Spleen (tissue), 11 donors: ENCODE results near the gene GLDC. TPM values are rescaled to one million over a fixed set of nuclear protein-coding genes. Genes with fewer than 3 reads are reported as not detected.

Source experiments
- DNase-seq: peaks from one replicate; pipeline ENCODE4 v3.0.0-alpha.2; 2020
- H3K27ac ChIP-seq, 8 donors: fragments of 200-600 bp; sonication (generic) in 7 of 8; 1 replicate in 4 of 8; 2 replicates in 4 of 8; pipeline versions ENCODE4 v1.5.0 to v1.8.0; 2016 to 2021; ENCODE audit warnings: inconsistent platforms in 4 of 8, mild to moderate bottlenecking in 4 of 8, moderate library complexity in 1 of 8
- H3K27me3 ChIP-seq, 7 donors: fragments of 200-600 bp; sonication (generic) in 6 of 7; replicated peaks in 1 of 7; 1 replicate in 4 of 7; 2 replicates in 3 of 7; pipeline versions ENCODE4 v1.5.0 to v1.8.0; 2016 to 2021; ENCODE audit warnings: inconsistent platforms in 3 of 7, mild to moderate bottlenecking in 1 of 7
- H3K36me3 ChIP-seq, 6 donors: fragments of 200-600 bp; sonication (generic) in 5 of 6; 1 replicate in 4 of 6; 2 replicates in 2 of 6; pipeline versions ENCODE4 v1.5.0 to v1.8.0; 2016 to 2021; ENCODE audit warnings: inconsistent platforms in 2 of 6
- H3K4me1 ChIP-seq, 6 donors: fragments of 200-600 bp; sonication (generic) in 5 of 6; 1 replicate in 3 of 6; 2 replicates in 3 of 6; pipeline versions ENCODE4 v1.5.0 to v1.8.0; 2016 to 2021; ENCODE audit warnings: inconsistent platforms in 3 of 6
- H3K4me3 ChIP-seq, 8 donors: fragments of 200-600 bp; sonication (generic) in 7 of 8; 1 replicate in 4 of 8; 2 replicates in 4 of 8; pipeline versions ENCODE4 v1.5.0 to v1.8.0; 2016 to 2021; ENCODE audit warnings: inconsistent platforms in 4 of 8, mild to moderate bottlenecking in 4 of 8, moderate library complexity in 2 of 8
- H3K9me3 ChIP-seq, 8 donors: fragments of 200-600 bp; sonication (generic) in 7 of 8; 1 replicate in 4 of 8; 2 replicates in 4 of 8; pipeline versions ENCODE4 v1.5.0 to v1.8.0; 2016 to 2021; ENCODE audit warnings: inconsistent platforms in 4 of 8
- CTCF ChIP-seq, 11 experiments: fragments of 200-600 bp in 7 of 11; fragments of 450-650 bp in 4 of 11; sonication (generic) in 4 of 11; IDR thresholded peaks in 8 of 11; conservative IDR thresholded peaks in 3 of 11; 1 replicate in 7 of 11; 2 replicates in 4 of 11; pipeline versions ENCODE4 v1.4.0 to v1.8.0; 2016 to 2021; ENCODE audit warnings: antibody characterized with exemption in 11 of 11, inconsistent platforms in 4 of 11, mild to moderate bottlenecking in 1 of 11
- POLR2A ChIP-seq, 3 donors: fragments of 450-650 bp; IDR thresholded peaks; one replicate each; pipeline ENCODE4 v1.5.1; 2017; ENCODE audit warnings: antibody characterized with exemption in 3 of 3, mild to moderate bottlenecking in 1 of 3
- POLR2AphosphoS5 ChIP-seq, 3 donors: sonication (generic); formaldehyde crosslinking; IDR thresholded peaks; one replicate each; pipeline ENCODE4 v1.5.1; 2017; ENCODE audit warnings: antibody characterized with exemption in 3 of 3
- WGBS, 5 donors: extraction: QIAGEN DNeasy Blood & Tissue Kit in 3 of 5; methylation state at CpG; one replicate each; pipeline versions ENCODE4 v1.1.5 to v1.1.7; 2013 to 2018; 5-methylcytosine and 5-hydroxymethylcytosine counted together
- intact Hi-C: fragments of 100-400 bp; cut with DNase I; formaldehyde crosslinking; loops from one replicate; pipeline ENCODE4 v1.15.0; 2023; ENCODE audit warnings: low total_unique reads
- polyA plus RNA-seq, 3 donors: library from polyadenylated mRNA; stranded (reverse); fragments of 200-250 nt; gene quantifications; one replicate each; pipeline ENCODE4 v1.2.1, GENCODE V29; 2013
- total RNA-seq, 7 donors: library from RNA; depleted of rRNA in 3 of 7; stranded (reverse); fragments of >200 nt in 3 of 7; fragmentation: NEBNext Ultra II Directional in 4 of 7; extraction: Animal tissue kit (Norgen Biotek cat#: 25700) in 4 of 7; gene quantifications; one replicate each; pipeline versions ENCODE4 v1.1.0 to v1.2.1, GENCODE V29; 2016 to 2021
- donor health status: healthy with polysubstance abuse.
- donor health status: DM: no; HTN: no; CAD: no; lungs with moderate emphysema.
- donor health status: DM: no; HTN: no; CAD: no.
- donor health status: Bipolar disorder and iron deficiency.
- donor health status: healthy.
- donor health status: DM: no; HTN: no; CAD: no.
- donor health status: DM: yes; HTN: yes; CAD: no.

GLDC gene
- total and polyA plus RNA-seq, 10 donors: 0.17 to 8.7 (median 0.64) TPM

- WGBS, 5 donors: 78 to 93% (median 83%) methylated on average over 4 of the region's 4 CpGs
Measured at GRCh38 chr9:6675268-6675667, 29.7 kb upstream of the GLDC start.

GRCh38 chr9:6673326-6674025 is 27.9 kb upstream of the GLDC start:
- no peak for DNase-seq
- Histone ChIP-seq H3K9me3 (no peaks in the 10 kb centered on the region), H3K27ac (no peak overlapping the region), H3K27me3 (no peaks in the 10 kb centered on the region), H3K36me3 (no peaks in the 10 kb centered on the region), H3K4me1 (no peaks in the 10 kb centered on the region), H3K4me3 (no peak overlapping the region)
- 64 to 77% (median 68%) methylated on average over 1 of the region's 1 CpG for WGBS, 5 donors
- no peak for TF ChIP-seq CTCF (IDR thresholded peaks at IDR 0.05 in 8 of 11, conservative IDR thresholded peaks at IDR 0.05 in 3 of 11)
- TF ChIP-seq POLR2AphosphoS5 (IDR thresholded peaks at IDR 0.05): no peak
- TF ChIP-seq POLR2A (IDR thresholded peaks at IDR 0.05): no peak
- intact Hi-C loops: no loop called here

More at GRCh38 chr9:6675268-6675667, 29.7 kb upstream of the GLDC start:
- H3K27me3 ChIP-seq: no peaks in the 10 kb centered on the region
- peaks cover 0 to 6% (median 3%) of the 10 kb centered on the region in 6 donors for H3K4me1 ChIP-seq
- H3K36me3 ChIP-seq: no peaks in the 10 kb centered on the region
- DNase-seq: no peak
- H3K9me3 ChIP-seq: no peaks in the 10 kb centered on the region
- TF ChIP-seq CTCF (IDR thresholded peaks at IDR 0.05 in 8 of 11, conservative IDR thresholded peaks at IDR 0.05 in 3 of 11): no peak
- no peak for TF ChIP-seq POLR2A (IDR thresholded peaks at IDR 0.05)
- intact Hi-C loops: no loop called here
- H3K4me3 ChIP-seq: no peak overlapping the region
- H3K27ac ChIP-seq: no peak overlapping the region

- DNase-seq: no peak
Measured at GRCh38 chr9:6672118-6672517, 26.6 kb upstream of the GLDC start.

More at GRCh38 chr9:6672118-6672517, 26.6 kb upstream of the GLDC start:
- intact Hi-C loops: no loop called here
- Histone ChIP-seq H3K27me3 (no peaks in the 10 kb centered on the region), H3K27ac (no peak overlapping the region), H3K36me3 (no peaks in the 10 kb centered on the region), H3K4me1 (peaks cover 0 to 6% (median 0%) of the 10 kb centered on the region in 6 donors), H3K4me3 (no peak overlapping the region), H3K9me3 (no peaks in the 10 kb centered on the region)
- TF ChIP-seq CTCF (IDR thresholded peaks at IDR 0.05 in 8 of 11, conservative IDR thresholded peaks at IDR 0.05 in 3 of 11) (no peak), POLR2A (IDR thresholded peaks at IDR 0.05) (no peak), POLR2AphosphoS5 (IDR thresholded peaks at IDR 0.05) (no peak)
- WGBS, 5 donors: 64 to 79% (median 72%) methylated on average over 3 of the region's 3 CpGs
